Thyroid gland (tissue), 4 donors: ENCODE measurements around the gene HK1. TPM values are rescaled to one million over a fixed set of nuclear protein-coding genes. Genes with fewer than 3 reads are reported as not detected.

Experiments used
- DNase-seq, 2 donors: peaks; one replicate each; pipeline ENCODE4 v3.0.0-alpha.2; 2019
- H3K27ac ChIP-seq, 3 donors: fragments of 200-600 bp; sonication (generic); 1 replicate in 2 of 3; 2 replicates in 1 of 3; pipeline ENCODE4 v1.5.1; 2016 to 2019; ENCODE audit warnings: mild to moderate bottlenecking in 1 of 3, moderate library complexity in 1 of 3
- H3K27me3 ChIP-seq: fragments of 200-600 bp; sonication (generic); one replicate; pipeline ENCODE4 v1.5.1; 2019
- H3K36me3 ChIP-seq, 2 donors: fragments of 200-600 bp; sonication (generic); one replicate each; pipeline ENCODE4 v1.5.1; 2016 to 2019
- H3K4me1 ChIP-seq, 2 donors: fragments of 200-600 bp; sonication (generic); one replicate each; pipeline ENCODE4 v1.5.1; 2017 to 2019
- H3K4me3 ChIP-seq, 3 donors: fragments of 200-600 bp; sonication (generic); replicated peaks in 1 of 3; 1 replicate in 2 of 3; 2 replicates in 1 of 3; pipeline ENCODE4 v1.5.1; 2016; ENCODE audit warnings: mild to moderate bottlenecking in 1 of 3
- H3K9me3 ChIP-seq: fragments of 200-600 bp; sonication (generic); one replicate; pipeline ENCODE4 v1.5.1; 2017
- CTCF ChIP-seq, 6 experiments: fragments of 200-600 bp in 3 of 6; fragments of 450-650 bp in 3 of 6; sonication (generic) in 3 of 6; IDR thresholded peaks; one replicate each; pipeline ENCODE4 v1.5.1; 2016 to 2019; ENCODE audit warnings: antibody characterized with exemption in 6 of 6, mild to moderate bottlenecking in 2 of 6, inconsistent platforms in 1 of 6, moderate library complexity in 1 of 6
- POLR2A ChIP-seq, 2 donors: fragments of 450-650 bp; IDR thresholded peaks; one replicate each; pipeline ENCODE4 v1.6.1; 2017; ENCODE audit warnings: antibody characterized with exemption in 2 of 2, mild to moderate bottlenecking in 2 of 2, moderate library complexity in 1 of 2
- WGBS, 2 donors: methylation state at CpG; one replicate each; pipeline ENCODE4 v1.1.5; 2017; 5-methylcytosine and 5-hydroxymethylcytosine counted together
- intact Hi-C: fragments of 100-400 bp; cut with DNase I; formaldehyde crosslinking; loops from one replicate; pipeline ENCODE4 v1.15.1; 2023
- total RNA-seq, 4 donors: library from RNA; depleted of rRNA; stranded (reverse); fragments of >200 nt; gene quantifications; one replicate each; pipeline ENCODE4 v1.2.3, GENCODE V29; 2016

Gene HK1
- 100 to 1,000 TPM; 106 to 231 (median 189) TPM for total RNA-seq

GRCh38 chr10:69278446-69278963 lies at the start of gene HK1:
Gene HK1, plus strand, starts transcription at chr10:69278496.
- TF ChIP-seq POLR2A (IDR thresholded peaks at IDR 0.05) (no peak), CTCF (IDR thresholded peaks at IDR 0.05) (no peak)
- DNase-seq: peak; percentile 73 to 77
- H3K4me1 ChIP-seq: peaks cover 11 to 16% of the 10 kb centered on the region in 2 donors
- no peaks in the 10 kb centered on the region for H3K27me3 ChIP-seq
- WGBS, 2 donors: 29 to 42% methylated on average over 10 to 11 of the region's 11 CpGs
- peak within 1 kb of the TSS; percentile 74 to 85 (median 78) for H3K27ac ChIP-seq
- no peaks in the 10 kb centered on the region for H3K9me3 ChIP-seq
- H3K36me3 ChIP-seq: no peaks in the 10 kb centered on the region
- intact Hi-C loops: no loop called here
- no peak within 1 kb of the TSS for H3K4me3 ChIP-seq

- DNase-seq: no peak
- H3K4me3 ChIP-seq: no peak overlapping the region
- TF ChIP-seq CTCF (IDR thresholded peaks at IDR 0.05) (no peak), POLR2A (IDR thresholded peaks at IDR 0.05) (no peak)
- H3K27ac ChIP-seq: no peak overlapping the region
- H3K4me1 ChIP-seq: peaks cover 0 to 3% of the 10 kb centered on the region in 2 donors
- no peaks in the 10 kb centered on the region for H3K9me3 ChIP-seq
- H3K36me3 ChIP-seq: no peaks in the 10 kb centered on the region
- no peaks in the 10 kb centered on the region for H3K27me3 ChIP-seq
- WGBS, 2 donors: 86 to 97% methylated on average over 8 of the region's 8 CpGs
- intact Hi-C loops: no loop called here
Measured at GRCh38 chr10:69229616-69229916, 48.7 kb upstream of the HK1 start.

- no peaks in the 10 kb centered on the region for H3K9me3 ChIP-seq
- no peak overlapping the region for H3K4me3 ChIP-seq
- TF ChIP-seq CTCF (IDR thresholded peaks at IDR 0.05) (no peak), POLR2A (IDR thresholded peaks at IDR 0.05) (no peak)
- H3K27ac ChIP-seq: no peak overlapping the region
- DNase-seq: no peak
- intact Hi-C loops: loop anchor here (10.0 kb wide), 1 partner anchor 275 kb away; no protein-coding TSS in a partner anchor
- H3K27me3 ChIP-seq: no peaks in the 10 kb centered on the region
- peaks cover 0 to under 1% of the 10 kb centered on the region in 2 donors for H3K4me1 ChIP-seq
- H3K36me3 ChIP-seq: no peaks in the 10 kb centered on the region
- whole genome bisulfite sequencing, 2 donors: 63 to 64% methylated on average over 5 of the region's 5 CpGs
Measured at GRCh38 chr10:69230128-69230527, 48.2 kb upstream of the HK1 start.

- Histone ChIP-seq H3K36me3 (no peaks in the 10 kb centered on the region), H3K9me3 (no peaks in the 10 kb centered on the region), H3K4me3 (no peak overlapping the region), H3K4me1 (no peaks in the 10 kb centered on the region), H3K27ac (no peak overlapping the region), H3K27me3 (no peaks in the 10 kb centered on the region)
- WGBS, 2 donors: 87 to 89% methylated on average over 9 of the region's 9 CpGs
- intact Hi-C loops: loop anchor here (10.0 kb wide), 1 partner anchor 273 kb away; no protein-coding TSS in a partner anchor
- no peak for TF ChIP-seq POLR2A (IDR thresholded peaks at IDR 0.05)
- no peak for TF ChIP-seq CTCF (IDR thresholded peaks at IDR 0.05)
- no peak for DNase-seq
Measured at GRCh38 chr10:69232252-69232651, 46.0 kb upstream of the HK1 start.

GRCh38 chr10:69232736-69233480 lies 45.4 kb upstream of the HK1 start:
- Histone ChIP-seq H3K4me3 (no peak overlapping the region), H3K9me3 (no peaks in the 10 kb centered on the region), H3K4me1 (no peaks in the 10 kb centered on the region), H3K27ac (no peak overlapping the region), H3K27me3 (no peaks in the 10 kb centered on the region), H3K36me3 (no peaks in the 10 kb centered on the region)
- 91% methylated on average over 22 of the region's 22 CpGs for WGBS, 2 donors
- DNase-seq: no peak
- TF ChIP-seq CTCF (IDR thresholded peaks at IDR 0.05): no peak
- TF ChIP-seq POLR2A (IDR thresholded peaks at IDR 0.05): no peak
- intact Hi-C loops: loop anchor here (10.0 kb wide), 1 partner anchor 272 kb away; no protein-coding TSS in a partner anchor
